GM18873 (cell line): ENCODE measurements around the gene TF.

Source experiments
- ATAC-seq: cut with Tn5 transposase; IDR thresholded peaks from one replicate; pipeline ENCODE4 v1.9.1; 2021; ENCODE audit warnings: mild to moderate bottlenecking, moderate library complexity, moderate number of reproducible peaks; ENCODE audit not compliant: unreplicated experiment, low FRiP score

The TF gene

DNA sequence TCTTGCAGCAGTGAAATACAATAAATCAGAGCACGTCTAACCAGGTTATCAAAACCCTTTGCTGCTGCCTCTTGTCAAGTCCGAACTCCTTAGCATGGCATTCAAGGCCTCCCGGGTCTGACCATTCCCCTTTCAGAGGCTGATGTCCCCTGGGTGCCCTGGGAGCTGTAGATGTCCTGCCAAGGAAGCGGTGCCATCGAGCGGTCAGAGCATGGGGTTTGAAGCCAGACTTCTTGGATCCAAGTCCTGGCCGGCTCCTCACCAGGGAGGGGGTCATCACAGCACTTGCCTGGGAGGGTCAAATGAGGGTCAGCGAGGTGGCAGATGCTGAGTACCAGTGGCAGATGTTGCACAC, 496 bp downstream of the TF start:
- no peak for ATAC-seq

- no peak for ATAC-seq
These were observed 1.2 kb downstream of the TF start for GRCh38 chr3:133747373-133747772.

DNA sequence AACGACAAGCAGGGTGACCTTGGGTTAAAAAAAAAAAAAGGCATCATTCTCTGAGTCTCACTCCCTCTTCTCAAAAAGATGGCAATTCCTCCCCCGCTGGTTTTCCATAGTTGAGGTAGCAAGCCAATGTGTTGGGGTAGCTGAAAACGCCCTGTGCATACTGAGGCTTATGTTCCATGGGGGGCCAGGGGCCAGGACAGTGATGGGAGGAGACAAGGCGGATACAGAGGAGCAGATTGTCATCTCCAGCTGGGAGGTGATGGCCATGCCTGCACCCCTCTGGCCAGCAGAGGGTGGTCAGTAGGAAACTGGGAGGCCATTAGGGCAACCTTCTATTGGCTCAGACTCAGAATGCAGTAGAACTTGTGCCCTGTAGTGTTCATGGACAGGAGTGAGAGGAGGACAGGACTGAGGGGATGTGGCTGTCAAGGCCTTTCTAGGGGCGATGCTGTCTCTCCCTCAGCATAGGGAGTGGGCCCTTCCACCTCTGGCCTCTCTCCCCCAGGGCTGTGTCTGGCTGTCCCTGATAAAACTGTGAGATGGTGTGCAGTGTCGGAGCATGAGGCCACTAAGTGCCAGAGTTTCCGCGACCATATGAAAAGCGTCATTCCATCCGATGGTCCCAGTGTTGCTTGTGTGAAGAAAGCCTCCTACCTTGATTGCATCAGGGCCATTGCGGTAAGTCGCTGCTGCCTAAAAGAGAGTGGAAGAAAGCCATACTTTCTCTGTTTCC, 1.9 kb downstream of the TF start:
- ATAC-seq, result no peak

- ATAC-seq, result no peak
These were observed 3.5 kb downstream of the TF start for GRCh38 chr3:133749427-133750258.

DNA sequence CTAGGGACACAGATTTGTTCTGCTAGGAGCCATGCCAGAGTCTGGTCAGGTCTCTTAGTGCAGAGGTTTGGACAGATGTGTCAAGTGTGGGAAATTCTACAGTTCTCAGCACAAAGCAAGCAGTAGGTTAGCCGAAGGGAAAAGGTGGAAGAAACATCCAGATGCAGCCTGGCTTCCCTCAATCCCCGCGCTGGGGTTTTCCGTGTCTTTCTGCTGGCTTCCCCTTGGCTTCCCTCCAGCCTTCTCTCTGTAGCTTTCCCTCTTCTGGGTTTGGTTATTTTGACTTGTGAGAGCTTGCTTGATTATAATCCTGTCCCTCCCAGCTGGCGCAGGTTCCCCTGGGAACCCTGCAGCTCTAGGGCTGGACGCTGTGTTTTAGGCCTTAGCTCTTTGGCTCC, 4.1 kb downstream of the TF start:
- ATAC-seq, result no peak

DNA sequence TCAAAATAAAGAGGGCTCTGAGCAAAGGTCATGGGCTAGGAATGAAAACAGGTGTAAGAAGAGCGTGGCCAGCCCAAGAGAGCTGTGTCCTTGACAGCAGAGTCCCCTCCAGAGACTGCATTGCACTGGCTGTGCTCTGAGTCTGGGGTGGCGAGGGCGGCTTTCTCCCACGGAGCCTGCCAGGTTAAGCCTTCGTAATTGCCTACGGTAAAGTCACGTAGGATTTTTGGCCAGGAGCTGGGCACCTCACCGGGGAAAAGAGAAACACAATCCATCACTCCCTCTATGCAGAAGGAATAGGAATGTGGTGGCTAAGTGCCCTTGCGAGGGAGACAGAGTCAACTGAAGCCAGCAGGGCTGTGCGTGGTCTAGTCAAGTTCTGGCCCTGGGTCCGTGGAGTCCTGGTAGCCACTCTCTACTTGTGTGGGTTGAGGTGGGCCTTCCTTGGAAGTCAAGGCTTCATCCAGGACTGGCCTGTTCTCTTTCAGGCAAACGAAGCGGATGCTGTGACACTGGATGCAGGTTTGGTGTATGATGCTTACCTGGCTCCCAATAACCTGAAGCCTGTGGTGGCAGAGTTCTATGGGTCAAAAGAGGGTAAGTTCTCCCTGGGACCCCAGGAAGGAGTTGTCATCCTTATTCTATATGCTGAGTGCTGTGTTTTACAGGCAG, 7.0 kb downstream of the TF start:
- no peak for ATAC-seq

GRCh38 chr3:133753779-133754164, 7.6 kb downstream of the TF start:
- no peak for ATAC-seq

GRCh38 chr3:133754455-133754854, 8.3 kb downstream of the TF start:
- ATAC-seq, result no peak

DNA sequence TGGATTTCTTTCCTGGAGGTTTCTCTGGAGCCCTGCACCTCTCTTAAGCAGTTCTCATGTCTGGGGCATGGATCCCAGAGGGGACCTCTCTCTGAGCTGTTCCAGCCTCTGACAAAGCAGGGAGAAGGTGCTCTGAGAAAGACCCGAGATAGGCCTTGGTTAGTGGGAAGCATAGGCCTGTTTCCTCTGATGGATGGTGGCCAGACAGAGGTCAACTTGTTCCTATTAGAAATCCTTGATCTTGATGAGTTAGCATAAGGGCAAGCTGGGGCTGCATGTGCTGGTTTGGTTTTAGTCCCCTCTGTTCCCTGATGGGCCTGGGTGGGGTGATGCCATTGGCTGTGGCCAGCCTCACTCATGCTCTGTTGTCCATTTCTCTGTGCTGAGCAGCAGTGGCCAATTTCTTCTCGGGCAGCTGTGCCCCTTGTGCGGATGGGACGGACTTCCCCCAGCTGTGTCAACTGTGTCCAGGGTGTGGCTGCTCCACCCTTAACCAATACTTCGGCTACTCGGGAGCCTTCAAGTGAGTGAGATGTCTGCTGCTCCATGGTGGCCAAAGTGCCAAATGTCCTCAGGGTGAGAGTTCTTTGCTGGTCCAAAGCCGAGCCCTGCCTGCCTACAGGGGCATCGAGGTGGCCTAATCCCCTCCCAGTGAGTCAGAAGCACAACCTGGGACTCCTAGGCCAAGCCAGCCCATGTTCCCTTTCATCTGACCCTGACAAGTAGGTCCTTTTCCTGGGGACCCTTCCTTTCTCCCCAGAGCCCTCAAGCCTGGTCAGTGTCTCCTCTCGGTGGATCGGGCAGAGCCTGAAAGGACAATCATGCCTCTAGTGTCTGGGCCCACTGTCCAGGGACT, 9.0 kb downstream of the TF start:
- ATAC-seq, result no peak

DNA sequence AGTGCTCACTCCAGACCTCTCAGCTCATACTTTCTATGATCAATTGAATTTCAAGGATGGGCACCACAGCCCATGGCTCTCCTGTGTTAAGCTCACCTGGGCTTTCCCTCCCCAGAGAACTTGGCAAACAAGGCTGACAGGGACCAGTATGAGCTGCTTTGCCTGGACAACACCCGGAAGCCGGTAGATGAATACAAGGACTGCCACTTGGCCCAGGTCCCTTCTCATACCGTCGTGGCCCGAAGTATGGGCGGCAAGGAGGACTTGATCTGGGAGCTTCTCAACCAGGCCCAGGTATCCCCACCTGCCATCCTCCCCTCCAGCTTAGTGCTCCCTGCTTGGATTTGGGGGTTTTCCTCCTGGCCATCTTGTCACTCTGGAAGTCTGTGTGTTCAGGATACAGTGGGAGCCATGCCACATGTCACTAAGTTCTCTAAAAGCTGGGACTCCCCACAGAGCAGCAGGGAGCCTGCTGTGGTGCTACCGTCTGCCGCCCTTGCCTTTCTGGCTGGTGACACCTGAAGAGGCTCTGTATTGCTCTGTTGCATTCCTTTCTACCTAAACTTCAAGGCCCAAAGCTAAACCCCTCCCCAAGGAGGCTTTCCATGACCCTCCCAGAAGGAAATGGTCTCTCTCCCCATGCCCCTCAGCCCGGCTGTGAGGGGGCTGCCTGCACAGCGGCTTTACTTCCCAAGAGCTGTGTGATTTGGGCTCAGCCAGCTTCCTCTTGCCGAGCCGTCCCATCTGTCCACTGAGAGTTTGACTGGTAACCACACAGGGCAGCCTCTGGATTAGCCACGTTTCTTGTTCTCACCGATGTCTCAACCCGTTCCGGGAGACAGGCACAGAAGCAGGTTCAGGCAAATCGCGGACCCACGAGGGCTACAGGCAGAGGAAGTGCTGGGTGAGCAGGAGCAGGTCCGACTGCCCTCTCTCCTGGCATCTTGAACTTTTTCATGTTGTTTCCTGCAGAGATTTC, 10.8 kb downstream of the TF start:
- ATAC-seq, result no peak

DNA sequence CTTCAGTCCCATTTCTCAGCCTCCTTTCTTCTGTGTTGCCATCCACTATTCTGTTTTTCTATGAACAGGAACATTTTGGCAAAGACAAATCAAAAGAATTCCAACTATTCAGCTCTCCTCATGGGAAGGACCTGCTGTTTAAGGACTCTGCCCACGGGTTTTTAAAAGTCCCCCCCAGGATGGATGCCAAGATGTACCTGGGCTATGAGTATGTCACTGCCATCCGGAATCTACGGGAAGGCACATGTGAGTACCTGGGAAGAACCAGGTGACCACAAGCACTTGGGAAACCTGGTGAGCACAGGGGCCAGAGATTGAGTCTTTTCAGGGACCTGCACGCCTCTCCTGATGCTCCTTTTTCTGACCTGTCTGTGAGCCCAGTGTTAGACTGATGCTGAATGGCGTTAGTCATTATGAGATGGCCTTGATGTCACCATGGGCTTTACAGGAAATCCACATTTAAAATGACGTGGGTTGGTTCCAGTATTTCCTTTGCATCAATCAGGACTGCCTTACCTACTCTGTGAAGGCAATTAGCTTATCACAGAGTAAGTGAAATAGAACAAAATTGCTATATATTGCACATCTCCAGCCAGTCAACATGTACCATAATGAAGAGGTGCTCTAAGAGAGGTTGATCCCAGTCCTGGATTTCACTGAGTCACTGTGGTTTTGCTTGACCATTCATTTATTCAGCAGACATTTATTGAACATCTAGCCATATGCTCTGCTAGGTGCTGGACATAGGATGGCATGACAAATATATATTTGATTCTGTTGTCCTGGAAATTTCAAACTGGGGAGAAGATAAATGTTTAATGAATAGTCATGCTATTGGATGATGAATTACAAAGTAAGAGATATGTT, 11.7 kb downstream of the TF start:
- ATAC-seq, result no peak

- no peak for ATAC-seq
These were observed 12.4 kb downstream of the TF start for GRCh38 chr3:133758568-133758928.

DNA sequence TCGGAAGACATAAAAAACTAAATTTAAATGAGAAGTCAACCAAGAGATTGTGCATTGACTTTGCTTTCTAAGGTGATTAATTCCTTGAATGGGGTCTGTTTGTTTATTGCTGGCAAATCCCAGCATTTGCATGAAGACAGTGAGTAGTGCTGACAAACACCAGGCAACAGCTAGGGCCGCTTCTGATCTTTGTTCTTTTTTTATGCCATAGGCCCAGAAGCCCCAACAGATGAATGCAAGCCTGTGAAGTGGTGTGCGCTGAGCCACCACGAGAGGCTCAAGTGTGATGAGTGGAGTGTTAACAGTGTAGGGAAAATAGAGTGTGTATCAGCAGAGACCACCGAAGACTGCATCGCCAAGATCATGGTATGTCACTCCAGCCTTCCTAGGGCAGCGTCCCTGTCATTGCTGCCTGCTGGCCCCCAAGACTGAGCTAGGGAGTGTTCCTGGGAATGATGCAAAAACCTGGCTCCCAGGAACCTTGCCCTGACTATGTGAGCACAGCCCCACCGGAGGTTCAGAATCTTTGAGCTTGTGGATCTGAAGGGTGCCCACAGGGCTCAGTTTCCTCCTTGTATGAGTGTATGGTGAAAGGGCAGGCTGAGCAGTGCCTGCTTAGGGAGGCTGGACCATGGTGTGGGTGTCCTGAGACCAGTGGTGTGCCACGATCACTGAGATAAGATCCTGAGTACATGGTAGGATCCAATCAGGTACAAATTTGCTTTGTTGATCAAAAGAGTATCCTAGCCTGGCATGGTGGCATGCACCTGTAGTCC, 13.0 kb downstream of the TF start:
- no peak for ATAC-seq

- no peak for ATAC-seq
These were observed 13.6 kb downstream of the TF start for GRCh38 chr3:133759740-133760305.

DNA sequence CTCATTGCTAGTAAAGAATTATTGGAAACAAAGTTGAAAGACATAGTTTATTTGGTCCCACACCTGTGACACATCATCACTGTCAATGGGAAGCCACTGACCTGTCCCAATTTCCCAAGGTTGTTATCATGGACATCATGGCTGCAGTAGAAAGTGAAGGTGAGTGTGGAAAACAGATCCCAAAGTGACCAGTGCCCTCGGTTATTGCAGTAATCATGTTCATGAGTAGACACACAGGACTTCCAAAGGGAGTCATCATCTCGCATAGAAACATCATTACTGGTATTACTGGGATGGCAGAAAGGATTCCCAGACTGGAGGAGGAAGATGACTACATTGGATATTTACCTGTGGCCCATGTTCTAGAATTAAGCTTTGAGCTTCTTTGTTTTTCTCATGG, 14.7 kb downstream of the TF start:
- no peak for ATAC-seq

DNA sequence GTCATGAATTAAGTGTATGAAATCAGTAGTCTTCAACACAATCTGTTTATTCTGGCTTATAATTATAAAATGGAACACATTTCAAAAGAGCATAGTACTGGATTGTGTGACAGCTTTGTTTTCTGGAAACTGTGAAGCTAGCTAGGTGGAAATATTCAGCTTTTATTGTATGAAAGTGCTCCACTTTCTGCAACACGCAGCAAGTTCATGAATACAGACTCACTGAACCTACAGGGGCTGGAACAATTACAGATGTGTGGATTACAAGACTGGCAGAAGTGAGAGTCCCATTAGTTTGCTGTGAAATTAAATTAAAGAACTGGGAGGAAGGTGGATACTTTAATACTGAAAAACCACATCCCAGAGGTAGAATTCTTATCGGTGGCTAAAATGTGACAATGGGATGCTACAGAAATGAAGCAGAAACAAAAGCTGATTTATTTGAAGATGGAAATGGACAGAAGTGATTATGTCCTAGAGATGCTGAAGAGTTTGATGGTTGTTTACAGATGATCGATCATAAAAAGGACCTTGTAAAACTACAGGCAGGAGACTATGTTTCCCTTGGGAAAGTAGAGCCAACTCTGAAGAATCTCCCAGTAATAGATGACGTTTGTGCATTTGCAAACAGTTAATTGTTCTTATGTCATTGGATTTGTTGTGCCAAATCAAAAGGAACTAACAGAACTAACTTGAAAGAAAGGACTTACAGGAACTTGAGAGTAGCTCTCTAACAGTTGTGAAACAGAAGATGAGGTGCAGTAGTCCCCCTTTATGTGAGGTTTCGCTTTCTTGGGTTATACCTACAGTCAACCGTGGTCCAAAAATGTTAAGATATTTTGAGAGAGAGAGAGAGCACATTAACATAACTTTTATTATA, 15.7 kb downstream of the TF start:
- ATAC-seq, result no peak

- no peak for ATAC-seq
These were observed 16.3 kb downstream of the TF start for GRCh38 chr3:133762539-133762938.
